Measurements from ENCODE around the gene TMEM220. TPM values are rescaled to one million over a fixed set of nuclear protein-coding genes. Genes with fewer than 3 reads are reported as not detected.
"Not testable (repeated sequence)": the region's sequence is repeated elsewhere in the genome, so short reads cannot be mapped to it uniquely, and the experiment has no call there.

TMEM220 gene
- total RNA-seq, 1 experiment from 2014 or later, result not detected

DNA sequence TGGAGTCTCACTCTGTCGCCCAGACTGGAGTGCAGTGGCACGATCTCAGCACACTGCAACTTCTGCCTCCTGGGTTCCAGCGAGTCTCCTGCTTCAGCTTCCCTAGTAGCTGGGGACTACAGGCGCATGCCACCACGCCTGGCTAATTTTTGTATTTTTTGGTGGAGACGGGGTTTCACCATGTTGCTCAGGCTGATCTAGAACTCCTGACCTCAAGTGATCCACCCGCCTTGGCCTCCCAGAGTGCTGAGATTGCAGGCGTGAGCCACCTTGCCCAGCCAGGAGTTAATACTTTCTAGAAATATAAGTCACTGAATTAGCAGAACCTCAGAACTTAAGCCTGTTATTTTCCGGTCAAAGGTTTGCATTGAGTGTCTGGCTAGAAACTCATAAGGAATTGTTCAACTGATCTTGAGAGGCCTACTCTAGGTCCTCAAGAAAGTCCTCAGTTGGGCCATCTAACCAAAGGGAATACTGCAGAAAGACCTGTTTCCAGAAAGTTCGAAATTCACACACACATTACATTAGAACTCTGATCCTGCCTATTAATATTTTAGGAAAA lies 1.4 kb downstream of the TMEM220 start:
- DNase-seq (ENCODE audit: low spot score), result no peak

GRCh38 chr17:10727192-10727591 lies 2.6 kb downstream of the TMEM220 start:
- DNase-seq (ENCODE audit: low spot score), result no peak

GRCh38 chr17:10726196-10726595 lies 3.6 kb downstream of the TMEM220 start:
- no peak for DNase-seq (ENCODE audit: low spot score)

DNA sequence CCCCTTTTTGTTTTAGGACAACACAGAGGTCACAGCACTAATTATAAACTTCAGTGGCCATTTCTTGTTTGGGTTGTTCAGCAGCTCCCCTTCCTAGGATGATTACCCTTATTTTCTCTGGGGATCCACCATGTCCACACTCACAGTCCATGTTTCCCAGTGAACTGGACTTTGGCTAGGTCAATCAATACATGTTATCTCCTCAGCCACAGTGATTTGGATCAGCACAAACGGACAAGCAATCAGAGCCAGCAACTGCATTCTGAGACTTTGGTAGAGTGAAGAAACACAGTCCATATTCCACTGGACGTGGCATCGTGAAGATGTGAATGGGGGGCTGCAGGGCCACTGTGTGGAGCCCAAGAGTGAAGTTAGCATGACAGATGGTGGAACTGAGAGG lies 4.6 kb downstream of the TMEM220 start:
- DNase-seq (ENCODE audit: low spot score), result no peak

- no peak for DNase-seq (ENCODE audit: low spot score)
Measured at GRCh38 chr17:10724546-10725195, 5.2 kb downstream of the TMEM220 start.

GRCh38 chr17:10718547-10718946 lies 11.3 kb downstream of the TMEM220 start:
- no peak for DNase-seq (ENCODE audit: low spot score)

GRCh38 chr17:10716218-10716617 lies 13.6 kb downstream of the TMEM220 start:
- no peak for DNase-seq (ENCODE audit: low spot score)

DNA sequence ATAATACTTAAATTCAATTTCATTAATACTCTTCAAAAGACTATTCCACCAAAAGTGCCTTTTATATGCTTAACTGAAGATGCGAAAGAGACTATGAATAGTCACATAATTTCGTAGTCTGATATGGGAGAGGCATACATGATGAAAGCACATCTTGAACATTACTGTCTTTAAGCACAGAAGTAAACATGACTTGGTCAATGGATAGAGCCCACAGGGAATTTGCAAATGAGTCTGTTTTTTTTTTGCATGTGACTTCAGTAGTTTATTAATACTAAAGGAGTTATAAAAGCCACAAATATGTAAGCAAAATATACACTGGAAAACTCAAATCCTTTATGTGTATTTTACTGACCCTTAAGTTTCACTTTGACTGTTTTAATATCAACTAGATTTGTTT lies 16.5 kb downstream of the TMEM220 start:
- no peak for DNase-seq (ENCODE audit: low spot score)

DNA sequence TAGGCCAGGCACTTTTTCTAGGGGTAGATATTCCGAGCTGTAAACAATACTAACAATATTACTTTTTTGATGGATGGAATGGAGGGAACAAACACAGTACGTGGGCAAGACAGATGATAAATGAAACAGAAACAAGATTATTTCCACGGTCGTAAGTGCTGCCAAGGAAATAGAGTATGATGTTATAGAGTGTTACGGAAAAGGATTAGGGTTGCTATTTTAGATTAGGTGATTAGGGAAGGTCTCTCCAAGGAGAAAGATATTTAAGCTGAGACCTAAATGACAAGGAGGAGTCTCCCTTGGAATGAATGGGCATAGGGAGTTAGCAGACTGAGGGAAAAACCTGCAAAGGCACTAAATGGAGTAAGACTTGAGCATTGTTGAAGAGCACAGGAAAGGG lies 24.1 kb downstream of the TMEM220 start:
- no peak for DNase-seq (ENCODE audit: low spot score)

DNA sequence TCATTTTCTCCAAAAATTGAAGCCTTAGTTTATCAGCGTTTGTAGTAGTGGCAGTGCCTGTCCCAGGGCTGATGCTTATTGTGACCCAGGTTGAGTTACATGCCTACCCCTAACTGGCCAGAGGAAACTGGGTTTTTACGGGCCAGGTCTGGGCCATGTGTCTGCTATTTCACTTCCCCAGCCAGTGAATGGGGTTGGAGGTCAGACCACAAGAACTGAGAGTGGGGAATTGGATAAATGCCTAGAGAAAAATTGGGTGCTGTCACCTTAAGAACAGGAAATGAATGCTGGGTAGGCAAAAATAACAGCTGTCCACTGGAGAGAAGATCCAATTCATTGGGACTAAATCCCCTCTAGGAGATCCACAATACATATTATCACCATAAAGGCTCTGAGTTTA lies 27.2 kb downstream of the TMEM220 start:
- no peak for DNase-seq (ENCODE audit: low spot score)

DNA sequence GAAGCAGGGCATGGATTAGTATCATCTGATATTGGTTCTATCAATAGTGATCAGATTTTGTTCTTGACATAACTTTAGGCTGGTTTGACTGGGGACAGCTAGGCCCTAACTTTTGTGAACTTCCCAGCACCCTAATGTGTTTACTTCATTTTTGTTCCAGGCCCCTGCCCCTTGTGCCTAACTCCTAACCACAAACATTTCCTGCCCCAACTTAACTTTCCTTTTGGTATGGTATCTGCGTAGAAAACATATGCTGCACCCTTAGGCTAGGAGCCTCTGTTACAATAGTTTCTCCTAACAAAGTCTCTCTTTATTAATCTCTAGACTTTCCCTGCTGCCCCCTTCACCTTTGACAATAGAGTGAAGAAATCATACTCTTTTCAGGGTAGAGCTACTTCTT lies 30.0 kb downstream of the TMEM220 start:
- DNase-seq (ENCODE audit: low spot score), result no peak

DNA sequence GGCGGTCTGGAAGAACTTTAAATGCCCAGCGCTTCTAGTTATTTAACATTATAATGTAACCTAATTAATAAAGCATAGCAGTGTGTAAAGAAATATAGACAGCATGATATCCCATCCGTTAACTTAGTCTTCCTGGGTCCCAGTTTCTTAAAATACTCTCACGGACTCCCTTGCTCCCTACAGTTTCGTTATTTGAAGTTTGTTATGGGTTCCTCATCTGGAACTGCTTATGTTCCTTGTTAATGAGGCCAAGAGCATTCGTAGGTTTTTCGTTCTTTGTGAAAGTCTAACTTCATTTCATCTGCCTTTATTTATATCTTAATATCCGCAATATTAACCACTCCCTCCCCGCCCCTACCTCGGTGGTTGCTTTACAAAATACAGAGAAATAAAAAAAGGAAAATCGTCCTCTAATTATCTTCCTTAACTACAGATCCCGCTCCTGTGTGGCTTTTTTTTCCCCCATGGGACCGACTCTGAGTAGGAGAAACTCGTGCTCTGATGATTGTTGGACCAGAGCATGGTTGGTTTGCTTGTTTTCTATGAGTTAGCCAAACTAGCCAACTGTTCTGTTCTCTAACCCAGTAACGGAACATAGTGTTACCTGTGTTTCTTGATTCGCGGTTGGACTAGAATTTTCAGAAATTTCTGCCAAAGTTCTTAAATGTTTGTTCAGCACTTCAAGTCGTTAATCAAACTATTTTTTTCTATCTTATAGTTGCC lies 31.6 kb downstream of the TMEM220 start:
- DNase-seq (ENCODE audit: low spot score), result no peak

DNA sequence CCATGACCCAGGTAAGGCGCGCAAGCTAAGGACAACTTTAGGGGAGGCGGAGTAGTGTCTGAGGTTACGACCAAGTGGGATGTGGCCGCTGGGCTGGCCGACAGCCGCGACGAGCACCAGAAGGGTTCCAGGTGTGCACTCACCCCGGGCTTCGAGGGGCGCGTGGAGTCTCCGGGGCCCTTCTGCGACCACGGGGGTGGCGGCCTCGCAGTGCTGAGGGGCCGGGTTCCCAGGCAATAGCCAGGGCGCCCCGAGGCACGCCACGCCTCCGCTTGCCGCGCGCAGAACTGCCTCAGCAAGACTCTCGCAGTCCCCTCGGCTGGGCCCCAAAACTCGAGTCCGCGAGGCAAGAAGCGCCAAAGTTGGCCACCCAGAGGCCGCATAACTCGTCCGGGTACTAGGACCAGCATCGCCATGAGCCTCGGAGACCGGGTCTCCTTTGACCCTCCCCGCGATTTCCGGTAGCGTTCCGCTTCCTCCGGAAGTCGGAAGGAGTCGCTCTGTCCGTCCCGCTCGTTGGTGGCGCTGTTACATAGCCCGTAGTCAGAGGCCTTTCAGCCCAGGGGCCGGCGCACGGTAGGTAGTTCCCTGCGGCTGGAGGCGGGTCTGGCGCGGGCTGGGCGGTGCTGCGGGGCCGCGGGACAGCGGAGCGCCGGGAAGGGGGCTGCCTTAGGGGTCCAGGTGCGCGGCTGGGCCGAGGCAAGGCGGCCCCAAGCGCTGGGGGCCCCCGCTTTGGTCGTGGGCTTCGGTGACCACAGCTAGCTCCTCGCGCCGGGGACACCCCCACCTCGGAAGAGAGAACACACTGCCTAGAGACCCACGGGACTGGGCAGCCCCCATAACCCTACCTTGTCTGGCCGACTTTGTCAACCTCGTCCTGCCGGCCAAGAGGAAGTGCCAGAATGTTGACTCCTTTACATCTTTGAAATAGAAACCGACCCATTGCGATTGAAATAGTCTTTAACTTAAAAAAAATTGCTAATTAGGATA lies 32.4 kb downstream of the TMEM220 start, which contains the start of the genes ADPRM and SCO1:
Gene ADPRM (plus strand): TSS at position 503 of the 990 bp plus-strand sequence. CDS start 7,333 bp downstream, outside the sequence.
Gene SCO1 (minus strand): TSS at position 442 of the 990 bp plus-strand sequence. CDS start 26 bp downstream, at position 416.
- DNase-seq (ENCODE audit: low spot score), result peak; percentile 88

GRCh38 chr17:10695875-10696407 lies 33.9 kb downstream of the TMEM220 start:
- not testable (repeated sequence) for DNase-seq (ENCODE audit: low spot score)

DNA sequence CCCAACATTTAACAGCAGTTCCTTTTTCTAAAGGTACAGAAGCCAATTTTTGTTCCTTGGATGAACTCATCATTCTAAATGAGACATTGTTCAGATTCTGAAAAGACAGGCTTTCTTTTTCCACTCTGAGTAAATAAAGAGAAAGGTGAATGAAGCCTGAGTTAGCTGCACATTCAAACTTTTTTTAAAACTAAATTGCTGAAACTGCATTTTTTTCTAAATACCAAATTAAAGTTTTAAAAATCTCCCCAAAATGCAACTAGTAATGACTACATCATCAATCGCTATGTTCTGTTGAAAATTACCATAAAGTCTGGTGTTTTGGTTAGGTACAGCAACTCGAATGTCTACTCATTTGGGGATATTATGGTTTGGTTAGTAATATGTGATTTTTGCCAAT lies 42.3 kb downstream of the TMEM220 start:
- no peak for DNase-seq (ENCODE audit: low spot score)

GRCh38 chr17:10683853-10684252 lies 46.0 kb downstream of the TMEM220 start:
- no peak for DNase-seq (ENCODE audit: low spot score)

DNA sequence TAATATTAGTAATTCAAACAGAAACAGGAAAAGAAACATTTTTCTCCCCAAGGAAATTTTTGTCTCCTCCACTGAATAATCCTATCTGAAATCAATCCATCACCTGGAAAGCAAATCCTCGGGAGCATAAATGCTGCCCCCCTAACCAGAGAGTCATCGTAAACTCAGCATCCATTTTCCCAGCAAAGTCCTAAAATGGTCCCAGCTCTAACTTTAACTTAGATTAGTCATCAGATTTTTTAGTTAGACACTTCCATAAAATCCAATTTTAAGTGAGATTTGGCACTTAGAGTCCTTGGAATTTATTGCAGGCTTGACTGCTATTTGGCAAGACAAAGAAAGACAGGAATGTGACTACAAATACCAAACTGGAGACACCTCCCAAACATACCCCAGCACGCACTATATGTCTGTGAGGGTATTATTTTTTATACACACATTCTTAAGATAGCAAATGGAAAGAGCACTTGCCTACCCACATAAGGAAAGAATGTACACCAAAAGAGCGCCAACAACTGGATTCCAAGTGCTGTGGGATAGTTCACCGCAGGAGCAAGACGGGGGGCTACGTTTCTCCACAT lies 47.9 kb downstream of the TMEM220 start:
- DNase-seq (ENCODE audit: low spot score), result no peak

DNA sequence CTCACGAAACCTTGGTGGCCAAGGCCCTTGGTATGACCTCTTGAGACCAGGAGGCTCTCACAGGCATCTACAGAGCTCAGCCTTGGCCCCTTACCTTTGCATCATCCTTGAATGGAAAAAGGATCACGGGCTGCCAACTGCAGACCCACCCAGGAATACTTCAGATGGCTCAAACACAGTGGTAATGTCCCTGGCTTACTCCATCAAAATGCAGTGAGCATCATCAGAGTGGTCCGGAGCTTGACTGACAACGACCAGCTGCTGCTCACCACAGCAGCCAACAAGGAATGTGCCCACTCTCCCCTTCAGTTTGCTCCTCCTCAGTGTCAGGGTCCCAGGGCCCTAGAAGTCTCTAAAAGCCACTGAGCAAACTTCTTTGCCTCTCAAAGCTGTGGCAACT lies 55.1 kb downstream of the TMEM220 start:
- no peak for DNase-seq (ENCODE audit: low spot score)

- DNase-seq (ENCODE audit: low spot score), result no peak
Measured at GRCh38 chr17:10673312-10673711, 56.5 kb downstream of the TMEM220 start.

GRCh38 chr17:10668775-10669174 lies 61.0 kb downstream of the TMEM220 start:
- no peak for DNase-seq (ENCODE audit: low spot score)

GRCh38 chr17:10666906-10667305 lies 62.9 kb downstream of the TMEM220 start:
- no peak for DNase-seq (ENCODE audit: low spot score)

All from H4 (cell line).